GF-D8 (cell line): ENCODE results near the gene B3GNT7.
"Not testable (repeated sequence)": the region's sequence is repeated elsewhere in the genome, so short reads cannot be mapped to it uniquely, and the experiment has no call there.

Experiments used
- DNase-seq: peaks from one replicate; lab custom pipeline; 2025; lab: John Stamatoyannopoulos, UW

Gene B3GNT7

GRCh38 chr2:231364961-231365810, 30.3 kb upstream of the B3GNT7 start:
- no peak for DNase-seq

GRCh38 chr2:231367178-231367577, 28.3 kb upstream of the B3GNT7 start:
- no peak for DNase-seq

- DNase-seq, result no peak
These were observed 25.7 kb upstream of the B3GNT7 start for GRCh38 chr2:231369580-231370428.

DNA sequence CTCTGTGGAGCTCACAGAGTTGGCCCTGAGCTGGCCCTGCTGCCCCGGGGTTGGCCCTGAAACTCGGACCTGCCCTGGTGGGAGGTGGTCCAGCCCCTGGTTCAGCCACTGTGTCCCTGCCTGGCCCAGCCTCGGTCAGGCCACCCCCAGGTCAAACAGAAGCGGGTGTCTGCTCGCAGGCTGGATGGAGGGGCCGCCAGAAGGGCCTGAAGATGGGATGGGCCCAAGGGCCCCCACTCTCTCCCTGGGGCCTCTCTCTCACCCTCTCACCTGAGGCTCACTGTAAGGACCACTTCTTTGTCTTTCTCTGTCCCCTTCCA, 25.1 kb upstream of the B3GNT7 start:
- DNase-seq, result no peak

GRCh38 chr2:231370749-231371429, 24.6 kb upstream of the B3GNT7 start:
- DNase-seq, result no peak

- no peak for DNase-seq
These were observed 24.0 kb upstream of the B3GNT7 start for GRCh38 chr2:231371430-231372054.

- DNase-seq, result no peak
These were observed 23.2 kb upstream of the B3GNT7 start for GRCh38 chr2:231372326-231372725.

DNA sequence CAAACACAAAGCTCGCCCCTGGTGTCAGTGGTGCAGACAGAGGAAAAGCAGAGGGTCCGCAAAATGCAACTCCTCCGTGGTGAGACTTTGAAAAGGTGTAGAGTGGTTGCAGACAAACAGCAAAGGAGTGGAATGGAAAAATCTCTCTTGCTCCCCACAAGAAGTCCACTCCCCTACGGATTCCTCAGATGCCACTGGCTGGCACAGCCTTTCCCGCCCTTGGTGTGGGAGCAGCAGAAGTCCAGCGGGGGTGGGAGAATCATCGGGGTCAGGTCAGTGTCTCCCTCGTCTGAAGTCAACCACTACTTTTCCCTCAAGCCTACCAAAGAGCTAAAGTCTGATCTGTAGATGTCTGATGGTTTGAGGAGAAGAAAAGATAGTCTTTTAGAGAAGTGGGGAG, 22.3 kb upstream of the B3GNT7 start:
- DNase-seq, result no peak

- no peak for DNase-seq
These were observed 21.6 kb upstream of the B3GNT7 start for GRCh38 chr2:231373786-231374349.

DNA sequence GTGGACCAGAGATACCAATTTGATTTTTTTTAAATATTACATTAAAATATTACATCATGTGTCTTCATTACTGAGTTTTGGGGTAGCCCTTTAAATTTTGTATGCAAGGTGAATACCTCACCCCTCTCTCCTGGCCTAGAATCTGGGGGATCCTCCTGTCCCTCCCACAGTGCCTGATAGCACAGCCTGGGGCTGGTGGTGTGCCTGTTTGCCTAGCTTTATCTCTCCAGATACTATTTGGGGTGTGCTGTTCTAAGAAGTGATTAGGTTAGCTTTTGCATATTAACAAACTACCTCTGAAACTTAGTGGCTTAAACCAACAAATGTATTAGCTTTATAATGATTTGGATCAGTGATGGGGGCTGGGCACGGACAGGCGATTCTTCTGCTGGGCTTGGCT, 20.7 kb upstream of the B3GNT7 start:
- no peak for DNase-seq

DNA sequence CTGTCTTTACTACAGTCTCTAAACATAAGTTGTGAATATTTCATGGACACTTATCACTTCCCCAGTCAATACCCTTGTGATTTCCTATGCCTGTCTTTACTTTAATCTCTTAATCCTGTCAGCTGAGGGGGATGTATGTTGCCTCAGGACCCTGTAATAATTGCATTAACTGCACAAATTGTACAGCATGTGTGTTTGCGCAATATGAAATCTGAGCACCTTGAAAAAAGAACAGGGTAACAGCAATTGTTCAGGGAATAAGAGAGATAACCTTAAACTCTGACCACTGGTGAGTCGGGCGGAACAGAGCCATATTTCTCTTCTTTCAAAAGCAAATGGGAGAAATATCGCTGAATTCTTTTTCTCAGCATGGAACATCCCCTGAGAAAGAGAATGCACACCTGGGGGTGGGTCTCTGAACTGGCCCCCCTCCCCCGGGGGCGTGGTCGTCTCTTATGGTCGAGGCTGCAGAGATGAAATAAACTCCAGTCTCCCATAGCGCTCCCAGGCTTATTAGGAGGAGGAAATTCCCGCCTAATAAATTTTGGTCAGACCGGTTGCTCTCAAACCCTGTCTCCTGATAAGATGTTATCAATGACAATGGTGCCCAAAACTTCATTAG, 19.4 kb upstream of the B3GNT7 start:
- DNase-seq, result not testable (repeated sequence)

DNA sequence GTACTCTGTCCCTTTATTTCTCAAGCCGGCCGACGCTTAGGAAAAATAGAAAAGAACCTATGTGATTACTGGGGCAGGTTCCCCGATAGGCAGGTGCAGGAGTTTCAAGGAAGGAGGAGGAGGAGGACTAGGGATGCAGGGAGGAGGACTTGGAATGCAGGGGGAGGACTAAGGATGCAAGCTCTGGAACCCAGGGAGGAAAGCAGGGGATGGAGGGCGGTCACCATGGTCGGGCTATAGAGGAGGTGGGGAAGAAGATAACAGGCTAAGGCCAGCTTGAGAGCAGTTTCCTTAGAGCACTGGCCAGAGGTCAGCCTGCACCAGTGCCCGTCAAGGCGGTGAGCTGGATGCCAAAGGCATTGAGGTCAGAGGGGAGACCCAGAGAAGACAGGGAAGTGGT, 18.7 kb upstream of the B3GNT7 start:
- no peak for DNase-seq

- no peak for DNase-seq
These were observed 17.3 kb upstream of the B3GNT7 start for GRCh38 chr2:231378026-231378722.

DNA sequence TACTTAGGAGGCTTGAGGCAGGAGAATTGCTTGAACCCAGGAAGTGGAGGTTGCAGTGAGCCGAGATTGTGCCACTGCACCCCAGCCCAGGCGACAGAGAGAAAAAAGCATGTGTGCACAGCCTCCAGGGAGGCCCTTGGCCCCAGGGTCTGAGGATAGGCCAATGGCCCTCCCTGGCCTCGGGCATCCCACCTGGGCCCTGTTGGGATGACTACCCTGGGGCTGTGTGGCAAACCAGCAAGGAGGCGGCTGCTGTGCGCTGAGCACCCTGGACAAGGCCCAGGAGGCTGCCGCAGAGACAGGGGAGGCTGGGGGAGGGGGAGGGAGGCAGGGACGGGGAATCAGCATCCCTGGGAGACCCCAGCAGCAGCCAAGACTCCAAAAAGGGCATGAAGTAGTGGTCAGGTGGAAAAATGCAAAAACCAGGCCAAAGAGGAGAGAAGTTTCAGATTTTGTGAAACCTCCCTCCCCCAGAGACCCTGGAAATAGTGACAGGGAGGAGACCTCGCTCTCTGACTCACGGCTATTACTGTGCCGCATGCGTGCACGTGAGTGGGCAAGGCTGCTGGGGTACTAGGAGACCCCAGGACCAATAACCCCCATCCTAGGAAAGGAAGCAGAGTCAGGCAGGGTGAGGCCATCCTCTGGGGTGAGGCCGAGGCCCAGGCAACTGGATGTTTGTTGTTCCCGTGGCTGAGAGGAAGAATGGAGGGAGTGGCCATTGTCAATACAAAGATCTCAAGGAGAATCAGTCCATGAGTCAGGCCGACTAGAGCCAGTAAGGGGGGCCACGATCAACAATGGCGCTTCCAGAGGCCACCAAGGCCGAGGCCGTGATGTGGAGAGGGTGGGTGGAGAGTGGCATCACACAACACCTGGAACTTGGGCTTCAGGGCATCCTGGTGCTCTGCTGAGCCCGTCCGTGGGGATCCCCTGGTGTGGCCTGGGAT, 16.0 kb upstream of the B3GNT7 start:
- no peak for DNase-seq

DNA sequence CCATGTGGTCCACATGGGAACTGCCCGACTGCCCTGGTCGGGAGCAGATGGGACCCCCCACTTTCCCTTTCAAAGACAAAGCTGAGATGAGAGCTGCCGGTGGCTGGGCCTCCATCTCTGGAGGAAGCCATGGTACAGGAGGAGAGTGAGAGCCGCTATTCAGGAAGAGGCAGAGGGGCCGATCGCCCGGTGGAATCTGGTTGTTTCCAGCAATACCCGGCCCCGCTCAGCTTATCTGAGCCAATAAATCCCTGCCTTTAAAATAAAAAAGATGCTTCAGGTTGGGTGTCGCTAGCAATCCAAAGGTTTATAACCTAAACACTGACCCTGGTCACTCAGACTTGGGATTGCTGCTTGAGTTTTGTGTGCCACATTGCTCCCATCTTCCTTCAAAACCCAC, 15.2 kb upstream of the B3GNT7 start:
- no peak for DNase-seq

DNA sequence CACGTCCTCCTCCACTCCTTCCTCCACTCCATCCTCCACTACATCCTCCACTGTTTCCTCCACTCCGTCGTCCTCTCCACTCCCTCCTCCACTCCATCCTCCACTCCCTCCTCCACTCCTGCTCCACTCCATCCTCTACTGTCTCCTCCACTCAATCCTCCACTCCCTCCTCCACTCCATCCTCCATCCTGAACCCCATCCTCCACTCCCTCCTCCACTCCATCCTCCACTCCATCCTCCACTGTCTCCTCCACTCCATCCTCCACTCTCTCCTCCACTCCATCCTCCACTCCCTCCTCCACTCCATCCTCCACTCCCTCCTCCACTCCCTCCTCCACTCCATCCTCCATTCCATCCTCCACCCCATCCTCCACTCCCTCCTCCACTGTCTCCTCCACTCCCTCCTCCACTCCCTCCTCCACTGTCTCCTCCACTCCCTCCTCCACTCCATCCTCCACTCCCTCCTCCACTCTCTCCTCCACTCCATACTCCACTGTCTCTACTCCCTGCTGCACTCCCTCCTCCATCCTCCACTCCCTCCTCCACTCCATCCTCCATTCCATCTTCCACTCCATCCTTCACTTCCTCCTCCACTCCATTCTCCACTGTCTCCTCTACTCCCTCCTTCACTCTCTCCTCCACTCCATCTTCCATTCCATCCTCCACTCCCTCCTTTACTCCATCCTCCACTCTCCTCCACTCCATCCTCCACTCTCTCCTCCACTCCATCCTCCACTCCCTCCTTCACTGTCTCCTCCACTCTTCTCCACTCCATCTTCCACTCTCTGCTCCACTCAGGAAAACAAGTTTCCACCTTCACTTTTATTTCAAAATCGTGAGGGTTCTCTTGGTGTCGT, 14.3 kb upstream of the B3GNT7 start:
- no peak for DNase-seq

- DNase-seq, result no peak
These were observed 13.4 kb upstream of the B3GNT7 start for GRCh38 chr2:231382116-231382515.

GRCh38 chr2:231383416-231384108, 11.9 kb upstream of the B3GNT7 start:
- DNase-seq, result peak; percentile 53
